Melanocyte of skin (primary cell): Measurements from ENCODE around the gene CSAG1. TPM values are rescaled to one million over a fixed set of nuclear protein-coding genes. Genes with fewer than 3 reads are reported as not detected.

ENCODE experiments used
- total RNA-seq, 2 donors: library from RNA; depleted of rRNA; stranded (reverse); fragments of >200 nt; gene quantifications; 2 replicates each; pipeline ENCODE4 v1.2.3, GENCODE V29; 2012

Gene CSAG1
- not detected for total RNA-seq

GRCh38 chrX:152733261-152733975, at the start of gene CSAG1, which contains the start of gene MAGEA12:
CSAG1 (minus strand) TSS chrX:152733721; CDS start chrX:152732460, 1,261 bp downstream.
MAGEA12 (plus strand) TSS chrX:152733757; CDS start chrX:152736162, 2,405 bp downstream.

GRCh38 chrX:152769549-152770289, 36.2 kb upstream of the CSAG1 start, which contains the start of gene MAGEA6:
MAGEA6 (minus strand) TSS chrX:152769689; CDS start chrX:152767650, 2,039 bp downstream.

GRCh38 chrX:152758918-152759317, 25.4 kb upstream of the CSAG1 start, which contains the start of gene CSAG3:
CSAG3 (plus strand) TSS chrX:152759218.

GRCh38 chrX:152753686-152754650, 20.4 kb upstream of the CSAG1 start, which contains the start of gene MAGEA2:
MAGEA2 (minus strand) TSS chrX:152753842; CDS start chrX:152751363, 2,479 bp downstream.

GRCh38 chrX:152713815-152714787, 19.4 kb downstream of the CSAG1 start, which contains the start of gene MAGEA2B:
MAGEA2B (plus strand) TSS chrX:152714628; CDS start chrX:152717107, 2,479 bp downstream.

GRCh38 chrX:152709173-152709572, 24.3 kb downstream of the CSAG1 start, which contains the start of gene CSAG2:
CSAG2 (minus strand) TSS chrX:152709273; CDS start chrX:152709112, 161 bp downstream.

GRCh38 chrX:152697952-152698931, 35.3 kb downstream of the CSAG1 start, which contains the start of gene MAGEA3:
MAGEA3 (plus strand) TSS chrX:152698794; CDS start chrX:152700833, 2,039 bp downstream.

Other genes with a start within 250 kb of the CSAG1 start
- gene GABRQ, start 95.8 kb downstream of the CSAG1 start, total RNA-seq: not detected
- gene MAGEA3, start 34.9 kb downstream of the CSAG1 start, total RNA-seq: not detected
- gene CSAG2, start 24.4 kb downstream of the CSAG1 start, total RNA-seq: not detected
- not detected for gene MAGEA2B, start 19.1 kb downstream of the CSAG1 start, total RNA-seq
- not detected for gene MAGEA12, start within 50 bp of the CSAG1 start, total RNA-seq
- not detected for gene MAGEA2, start 20.1 kb upstream of the CSAG1 start, total RNA-seq
- gene CSAG3, start 25.5 kb upstream of the CSAG1 start, total RNA-seq: not detected
- not detected for gene MAGEA6, start 36.0 kb upstream of the CSAG1 start, total RNA-seq
- gene CETN2, start 97.0 kb upstream of the CSAG1 start, total RNA-seq: 10 to 100 TPM; 22.0 to 25.1 TPM
- gene NSDHL, start 97.3 kb upstream of the CSAG1 start, total RNA-seq: 10 to 100 TPM; 16.5 to 24.3 TPM
- gene ZNF185, start 164.3 kb upstream of the CSAG1 start, total RNA-seq: 1 to 10 TPM in 1 of 2 donors, under 1 TPM in 1; 0.33 to 1.0 TPM